H1 (cell line): ENCODE results near the gene ATP6V1G3. TPM values are rescaled to one million over a fixed set of nuclear protein-coding genes. Genes with fewer than 3 reads are reported as not detected.

Experiments used
- CTCF ChIA-PET: fragments of 300-600 bp; sonication (Branson Sonifier 250); formaldehyde crosslinking; loops from one replicate; lab custom pipeline; 2021; ENCODE audit not compliant: partially characterized antibody; lab: Charles Lee
- POLR2A ChIA-PET: fragments of 300-600 bp; sonication (Branson Sonifier 250); formaldehyde crosslinking; loops from one replicate; lab custom pipeline; 2021; ENCODE audit warnings: inconsistent platforms; ENCODE audit not compliant: partially characterized antibody; lab: Charles Lee
- DNase-seq, 2 experiments: peaks; one replicate each; pipeline versions ENCODE4 v3.0.0 to v3.0.0-alpha.2; 2010 to 2022; ENCODE audit warnings: low spot score in 2 of 2, low read depth in 1 of 2, mixed read lengths in 1 of 2
- FAIRE-seq: peaks from 2 replicates; lab custom pipeline; 2011; peaks lifted over from hg19 to GRCh38; lab: Jason Lieb, UNC
- H2AFZ ChIP-seq: 2 replicates; pipeline ENCODE4 v1.8.1; 2012; ENCODE audit warnings: low read length, inconsistent platforms
- H2AK5ac ChIP-seq: 2 replicates; pipeline ENCODE4 v1.6.1; 2013; ENCODE audit warnings: low read depth, low read length
- H2BK120ac ChIP-seq: replicated peaks from 2 replicates; pipeline ENCODE3; 2013; ENCODE audit warnings: low read depth, low read length, inconsistent platforms
- H2BK12ac ChIP-seq: 2 replicates; pipeline ENCODE4 v1.6.1; 2013; ENCODE audit warnings: low read depth, low read length
- H2BK15ac ChIP-seq: 2 replicates; pipeline ENCODE4 v1.6.1; 2013; ENCODE audit warnings: low read length
- H2BK20ac ChIP-seq: 2 replicates; pipeline ENCODE4 v1.6.1; 2013; ENCODE audit warnings: low read length
- H2BK5ac ChIP-seq: 2 replicates; pipeline ENCODE4 v1.6.1; 2013; ENCODE audit warnings: low read depth, low read length
- H3K14ac ChIP-seq: 2 replicates; pipeline ENCODE4 v1.6.1; 2013; ENCODE audit warnings: inconsistent platforms; ENCODE audit not compliant: insufficient read length
- H3K18ac ChIP-seq: 2 replicates; pipeline ENCODE4 v1.6.1; 2013; ENCODE audit warnings: low read length; ENCODE audit errors: extremely low read depth
- H3K23ac ChIP-seq: 2 replicates; pipeline ENCODE4 v1.6.1; 2013; ENCODE audit warnings: inconsistent platforms; ENCODE audit not compliant: insufficient read length
- H3K23me2 ChIP-seq: 2 replicates; pipeline ENCODE4 v1.6.1; 2013; ENCODE audit warnings: low read depth, low read length
- H3K27ac ChIP-seq: 2 replicates; pipeline ENCODE4 v1.6.1; 2011; ENCODE audit warnings: low read depth, low read length, inconsistent platforms
- H3K27me3 ChIP-seq, 4 experiments: replicated peaks in 1 of 4; 1 replicate in 1 of 4; 2 replicates in 3 of 4; pipeline versions ENCODE4 v1.6.1 to v1.8.1; 2011 to 2013; ENCODE audit warnings: low read length in 3 of 4, mild to moderate bottlenecking in 3 of 4, inconsistent platforms in 2 of 4, mixed read lengths in 2 of 4, moderate library complexity in 1 of 4; ENCODE audit not compliant: control insufficient read depth in 3 of 4, insufficient read depth in 3 of 4; ENCODE audit errors: extremely low read depth in 1 of 4
- H3K36me3 ChIP-seq, 4 experiments: 2 replicates each; pipeline versions ENCODE4 v1.6.1 to v1.8.1; 2011 to 2013; ENCODE audit warnings: mild to moderate bottlenecking in 4 of 4, low read length in 3 of 4, moderate library complexity in 2 of 4, control low read depth in 1 of 4, inconsistent platforms in 1 of 4; ENCODE audit not compliant: insufficient read depth in 4 of 4, control insufficient read depth in 2 of 4
- H3K4ac ChIP-seq: replicated peaks from 2 replicates; pipeline ENCODE3; 2013; ENCODE audit warnings: low read length, low read depth, mixed read lengths, inconsistent platforms; ENCODE audit not compliant: insufficient read length
- H3K4me1 ChIP-seq, 4 experiments: replicated peaks in 1 of 4; 1 replicate in 1 of 4; 2 replicates in 3 of 4; pipeline versions ENCODE4 v1.6.1 to v1.8.1; 2011 to 2013; ENCODE audit warnings: low read length in 3 of 4, inconsistent platforms in 2 of 4, mixed read lengths in 1 of 4; ENCODE audit not compliant: insufficient read depth in 4 of 4, control insufficient read depth in 3 of 4
- H3K4me2 ChIP-seq, 2 experiments: 2 replicates each; pipeline versions ENCODE4 v1.6.1 to v1.8.1; 2011 to 2013; ENCODE audit warnings: low read depth in 2 of 2, low read length in 2 of 2, control low read depth in 1 of 2, inconsistent platforms in 1 of 2, mild to moderate bottlenecking in 1 of 2; ENCODE audit not compliant: insufficient read depth in 1 of 2
- H3K4me3 ChIP-seq, 4 experiments: fragments of 200-600, 300-600 bp in 1 of 4; sonication (generic), shearing (Covaris generic), sonication (Bioruptor Twin) in 1 of 4; 2 replicates each; pipeline versions ENCODE4 v1.5.1 to v1.8.1; 2011 to 2016; ENCODE audit warnings: low read length in 4 of 4, low read depth in 3 of 4, control low read depth in 2 of 4, inconsistent platforms in 2 of 4, mild to moderate bottlenecking in 2 of 4, mixed read lengths in 1 of 4, moderate library complexity in 1 of 4; ENCODE audit not compliant: insufficient read depth in 2 of 4; ENCODE audit errors: extremely low read depth in 1 of 4
- H3K56ac ChIP-seq: replicated peaks from 2 replicates; pipeline ENCODE3; 2013; ENCODE audit warnings: low read depth, mild to moderate bottlenecking, mixed read lengths, low read length, inconsistent platforms; ENCODE audit not compliant: insufficient read length
- H3K79me1 ChIP-seq: 2 replicates; pipeline ENCODE4 v1.6.1; 2013; ENCODE audit warnings: low read depth, low read length, control low read depth
- H3K79me2 ChIP-seq, 2 experiments: 2 replicates each; pipeline versions ENCODE4 v1.6.1 to v1.8.1; 2012 to 2013; ENCODE audit warnings: low read length in 2 of 2, mild to moderate bottlenecking in 2 of 2, inconsistent platforms in 1 of 2; ENCODE audit not compliant: insufficient read depth in 2 of 2, control insufficient read depth in 1 of 2
- H3K9ac ChIP-seq, 4 experiments: replicated peaks in 1 of 4; 1 replicate in 1 of 4; 2 replicates in 3 of 4; pipeline versions ENCODE4 v1.6.1 to v1.8.1; 2011 to 2013; ENCODE audit warnings: low read depth in 3 of 4, low read length in 3 of 4, control low read depth in 2 of 4, mild to moderate bottlenecking in 2 of 4, moderate library complexity in 2 of 4, inconsistent platforms in 1 of 4; ENCODE audit errors: extremely low read depth in 1 of 4
- H3K9me3 ChIP-seq, 2 experiments: 2 replicates each; pipeline versions ENCODE4 v1.6.1 to v1.8.1; 2012 to 2013; ENCODE audit warnings: mild to moderate bottlenecking in 2 of 2, moderate library complexity in 2 of 2, control low read depth in 1 of 2, inconsistent platforms in 1 of 2, low read depth in 1 of 2, low read length in 1 of 2, mixed read lengths in 1 of 2; ENCODE audit not compliant: insufficient read depth in 2 of 2
- H4K20me1 ChIP-seq, 2 experiments: replicated peaks in 1 of 2; 2 replicates each; pipeline versions ENCODE3 to v1.8.1; 2011 to 2013; ENCODE audit warnings: inconsistent platforms in 2 of 2, low read length in 2 of 2, mild to moderate bottlenecking in 1 of 2; ENCODE audit not compliant: insufficient read depth in 2 of 2, control insufficient read depth in 1 of 2
- H4K5ac ChIP-seq: 2 replicates; pipeline ENCODE4 v1.6.1; 2013; ENCODE audit warnings: low read length, low read depth, mixed read lengths, inconsistent platforms; ENCODE audit not compliant: insufficient read length
- H4K8ac ChIP-seq: 2 replicates; pipeline ENCODE4 v1.8.0; 2013; ENCODE audit warnings: mild to moderate bottlenecking, moderate library complexity, low read length, inconsistent platforms; ENCODE audit not compliant: insufficient read depth; ENCODE audit errors: extremely low read depth
- H4K91ac ChIP-seq: replicated peaks from 2 replicates; pipeline ENCODE3; 2013; ENCODE audit warnings: low read length, mixed read lengths, inconsistent platforms; ENCODE audit not compliant: insufficient read length
- BCL11A ChIP-seq, 2 experiments: IDR thresholded peaks; one replicate each; pipeline ENCODE4 v1.6.1; 2011; ENCODE audit warnings: low read depth in 2 of 2, low read length in 2 of 2, mild to moderate bottlenecking in 2 of 2
- CBX8 ChIP-seq: fragments of 300-800, 300-1000 bp; sonication (generic); IDR thresholded peaks from 2 replicates; pipeline ENCODE4 v1.7.1; 2016; ENCODE audit warnings: low read depth, low read length, borderline replicate concordance
- KDM1A ChIP-seq: fragments of 200-600, 300-600 bp; sonication (generic); IDR thresholded peaks from 2 replicates; pipeline ENCODE4 v1.7.1; 2016; ENCODE audit warnings: mild to moderate bottlenecking, low read length, borderline replicate concordance
- KDM5A ChIP-seq: fragments of 200-600 bp; IDR thresholded peaks from 2 replicates; pipeline ENCODE4 v1.7.1; 2012; ENCODE audit warnings: mild to moderate bottlenecking, low read length, inconsistent platforms, mixed read lengths
- NANOG ChIP-seq: IDR thresholded peaks from 2 replicates; pipeline ENCODE4 v1.6.1; 2011; ENCODE audit warnings: low read length, low read depth, mild to moderate bottlenecking, inconsistent platforms; ENCODE audit not compliant: insufficient read depth, poor library complexity, severe bottlenecking
- PHF8 ChIP-seq: fragments of 200-600 bp; sonication (generic); conservative IDR thresholded peaks from 2 replicates; pipeline ENCODE4 v1.7.1; 2012; ENCODE audit warnings: low read depth, mild to moderate bottlenecking, inconsistent platforms, low read length, moderate library complexity
- RFX5 ChIP-seq: IDR thresholded peaks from 2 replicates; pipeline ENCODE4 v1.6.1; 2011; ENCODE audit warnings: low read depth, low read length, improper control_type of control experiment, borderline replicate concordance
- SUZ12 ChIP-seq: fragments of 200-600 bp; sonication (generic); IDR thresholded peaks from 2 replicates; pipeline ENCODE4 v1.6.1; 2012; ENCODE audit warnings: mild to moderate bottlenecking, inconsistent platforms, low read length, moderate library complexity, mixed read lengths
- TAF1 ChIP-seq: IDR thresholded peaks from 2 replicates; pipeline ENCODE4 v1.6.1; 2011; ENCODE audit warnings: mild to moderate bottlenecking, low read depth, low read length
- TBP ChIP-seq: IDR thresholded peaks from 2 replicates; pipeline ENCODE4 v1.6.1; 2011; ENCODE audit warnings: low read depth, low read length, improper control_type of control experiment
- YY1 ChIP-seq: IDR thresholded peaks from 2 replicates; pipeline ENCODE4 v1.6.1; 2011; ENCODE audit warnings: low read depth, mild to moderate bottlenecking, low read length
- WGBS, 2 experiments: shearing (Covaris generic) in 1 of 2; methylation state at CpG; one replicate each; pipeline versions ENCODE4 v1.1.6 to v1.1.7; 2013 to 2015; ENCODE audit warnings: low lambda C conversion rate in 2 of 2, mixed read lengths in 2 of 2, inconsistent platforms in 1 of 2, low coverage in 1 of 2, missing lambda C conversion rate in 1 of 2; ENCODE audit not compliant: insufficient replicate concordance in 2 of 2, insufficient coverage in 1 of 2, insufficient read length in 1 of 2; ENCODE audit errors: extremely low coverage in 1 of 2, missing lambda C conversion rate in 1 of 2; 5-methylcytosine and 5-hydroxymethylcytosine counted together
- polyA plus RNA-seq, 7 experiments: library from polyadenylated mRNA; depleted of rRNA in 3 of 7; stranded (reverse) in 5 of 7; unstranded in 2 of 7; fragments of >200 nt in 5 of 7; fragments of 200-250 nt in 2 of 7; gene quantifications; 1 replicate in 5 of 7; 2 replicates in 1 of 7; 4 replicates in 1 of 7; pipeline versions ENCODE4 v1.2.1 to v1.2.3, GENCODE V29; 2011 to 2013; ENCODE audit warnings: missing spikeins in 2 of 7, mixed read lengths in 2 of 7
- total RNA-seq: library from RNA; stranded (reverse); fragmentation: NEBNext Ultra II Directional; extraction: Animal tissue kit (Norgen Biotek cat#: 25700); gene quantifications from 2 replicates; pipeline ENCODE4 v1.2.1, GENCODE V29; 2021
- TF ChIP-seq, protein P1 (sequence below): IDR thresholded peaks from 2 replicates; pipeline ENCODE4 v1.6.1; 2012; ENCODE audit warnings: inconsistent platforms

ATP6V1G3 gene
- total and polyA plus RNA-seq, 2 of the 8 experiments (the other 6 are each of a cell fraction or from before 2014, with no cell fraction given), result not detected

DNA sequence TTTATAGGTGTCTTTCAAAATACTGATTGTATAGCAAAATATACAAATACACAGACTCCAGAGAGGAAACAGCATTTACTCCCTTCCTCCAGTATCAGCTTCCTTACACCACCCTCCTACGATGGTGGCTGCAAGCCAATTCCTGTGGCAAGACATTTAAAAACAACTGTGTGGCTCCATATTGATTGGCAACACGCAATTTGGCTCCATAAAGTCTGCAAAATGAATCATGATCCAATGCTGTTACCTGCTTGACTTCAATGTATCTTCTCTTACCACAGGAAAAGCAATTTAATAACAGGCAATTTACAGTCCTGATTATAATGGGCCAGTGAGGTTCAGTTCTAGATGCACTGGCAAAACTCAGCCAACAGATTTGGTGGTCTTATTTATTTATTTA lies 19.7 kb upstream of the ATP6V1G3 start:
- no peak overlapping the region for H4K8ac ChIP-seq
- H2BK5ac ChIP-seq, result no peak overlapping the region
- H2BK20ac ChIP-seq, result no peak overlapping the region
- H2BK12ac ChIP-seq, result no peak overlapping the region
- no peak overlapping the region for H3K4ac ChIP-seq
- H3K14ac ChIP-seq, result no peak overlapping the region
- no peak overlapping the region for H3K9ac ChIP-seq
- no peaks in the 10 kb centered on the region for H4K20me1 ChIP-seq
- H3K79me2 ChIP-seq, result no peaks in the 10 kb centered on the region
- no peak overlapping the region for H3K27ac ChIP-seq
- no peak overlapping the region for H3K56ac ChIP-seq
- H2BK120ac ChIP-seq, result no peak overlapping the region
- H3K4me2 ChIP-seq, result no peak overlapping the region
- 97% methylated on average over 2 of the region's 2 CpGs; no CpG with 5 or more reads in 1 of the 2 experiments for WGBS, 2 experiments
- no peaks in the 10 kb centered on the region for H3K4me1 ChIP-seq
- H4K91ac ChIP-seq, result no peak overlapping the region
- no peak overlapping the region; the same call in 1 of the 2 replicates for H2AFZ ChIP-seq
- no peak overlapping the region for H3K4me3 ChIP-seq
- no peaks in the 10 kb centered on the region for H3K9me3 ChIP-seq
- no peak overlapping the region for H2BK15ac ChIP-seq
- H3K23me2 ChIP-seq, result no peaks in the 10 kb centered on the region; the same call in 1 of the 2 replicates
- no peak overlapping the region for H2AK5ac ChIP-seq
- H3K36me3 ChIP-seq, result no peaks in the 10 kb centered on the region
- no peak overlapping the region for H4K5ac ChIP-seq
- H3K27me3 ChIP-seq, result no peaks in the 10 kb centered on the region
- DNase-seq (no peak), FAIRE-seq (no peak)
- no peak overlapping the region for H3K23ac ChIP-seq
- H3K79me1 ChIP-seq, result no peaks in the 10 kb centered on the region
- no peak overlapping the region for H3K18ac ChIP-seq
- CTCF ChIA-PET, result no interaction called here
- POLR2A ChIA-PET, result no interaction called here
- TF ChIP-seq TAF1 (no peak), YY1 (no peak), NANOG (no peak), SUZ12 (no peak), BCL11A (IDR thresholded peaks at IDR 0.05; ENCODE audit: low read depth in 2 of 2, low read length in 2 of 2) (no peak), RFX5 (no peak), PHF8 (no peak), KDM1A (no peak), KDM5A (no peak), CBX8 (no peak), TBP (no peak)
- TF ChIP-seq, protein P1, sequence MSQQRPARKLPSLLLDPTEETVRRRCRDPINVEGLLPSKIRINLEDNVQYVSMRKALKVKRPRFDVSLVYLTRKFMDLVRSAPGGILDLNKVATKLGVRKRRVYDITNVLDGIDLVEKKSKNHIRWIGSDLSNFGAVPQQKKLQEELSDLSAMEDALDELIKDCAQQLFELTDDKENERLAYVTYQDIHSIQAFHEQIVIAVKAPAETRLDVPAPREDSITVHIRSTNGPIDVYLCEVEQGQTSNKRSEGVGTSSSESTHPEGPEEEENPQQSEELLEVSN, result no peak
